Activated T-helper 17 cell treated with anti-CD3 and anti-CD28 coated beads, Interleukin-2, amount 50 U/mL, for 72 hours (primary cell): ENCODE measurements around the gene SMURF1. TPM values are rescaled to one million over a fixed set of nuclear protein-coding genes. Genes with fewer than 3 reads are reported as not detected.

ENCODE experiments used
- ATAC-seq: fragments of 150-1000 bp; cut with Tn5 transposase; replicated peaks from 2 replicates; pipeline ENCODE4 v1.10.0; 2021; ENCODE audit warnings: mild to moderate bottlenecking, moderate library complexity
- H3K27ac Mint-ChIP-seq: one replicate; pipeline ENCODE4 v1.8.0; 2022; ENCODE audit warnings: mixed read lengths
- H3K27me3 Mint-ChIP-seq: one replicate; pipeline ENCODE4 v1.8.0; 2022; ENCODE audit warnings: mixed read lengths
- H3K36me3 Mint-ChIP-seq: one replicate; pipeline ENCODE4 v1.8.0; 2022; ENCODE audit warnings: low read depth, mild to moderate bottlenecking, mixed read lengths
- H3K4me1 Mint-ChIP-seq: one replicate; pipeline ENCODE4 v1.8.0; 2022; ENCODE audit warnings: mixed read lengths
- H3K4me3 Mint-ChIP-seq: one replicate; pipeline ENCODE4 v1.8.0; 2022; ENCODE audit warnings: mild to moderate bottlenecking, mixed read lengths
- H3K9me3 Mint-ChIP-seq: one replicate; pipeline ENCODE4 v1.8.0; 2022; ENCODE audit warnings: mixed read lengths
- total RNA-seq, 2 donors: library from RNA; stranded (reverse); gene quantifications; one replicate each; pipeline ENCODE4 v1.2.3, GENCODE V29; 2022

The SMURF1 gene
- total RNA-seq = 10 to 100 TPM; 23.0 to 26.0 TPM

GRCh38 chr7:99143853-99144672, at the start of gene SMURF1:
TSS of gene SMURF1 (minus strand) at chr7:99144108. CDS start at chr7:99143780, 328 bp downstream.
- Mint-ChIP-seq H3K36me3 (peaks cover 16% of the 10 kb centered on the region), H3K27ac (peak within 1 kb of the TSS; percentile 96), H3K4me1 (peaks cover 27% of the 10 kb centered on the region), H3K4me3 (peak within 1 kb of the TSS; percentile 97), H3K27me3 (peaks cover 3% of the 10 kb centered on the region), H3K9me3 (no peaks in the 10 kb centered on the region)
- peak; percentile 58 for ATAC-seq

GRCh38 chr7:99191869-99192596, 48.1 kb upstream of the SMURF1 start:
- no peak overlapping the region for H3K27ac Mint-ChIP-seq
- peaks cover 11% of the 10 kb centered on the region for H3K27me3 Mint-ChIP-seq
- H3K4me1 Mint-ChIP-seq = no peaks in the 10 kb centered on the region
- no peaks in the 10 kb centered on the region for H3K36me3 Mint-ChIP-seq
- no peaks in the 10 kb centered on the region for H3K9me3 Mint-ChIP-seq
- no peak for ATAC-seq
- no peak overlapping the region for H3K4me3 Mint-ChIP-seq

DNA sequence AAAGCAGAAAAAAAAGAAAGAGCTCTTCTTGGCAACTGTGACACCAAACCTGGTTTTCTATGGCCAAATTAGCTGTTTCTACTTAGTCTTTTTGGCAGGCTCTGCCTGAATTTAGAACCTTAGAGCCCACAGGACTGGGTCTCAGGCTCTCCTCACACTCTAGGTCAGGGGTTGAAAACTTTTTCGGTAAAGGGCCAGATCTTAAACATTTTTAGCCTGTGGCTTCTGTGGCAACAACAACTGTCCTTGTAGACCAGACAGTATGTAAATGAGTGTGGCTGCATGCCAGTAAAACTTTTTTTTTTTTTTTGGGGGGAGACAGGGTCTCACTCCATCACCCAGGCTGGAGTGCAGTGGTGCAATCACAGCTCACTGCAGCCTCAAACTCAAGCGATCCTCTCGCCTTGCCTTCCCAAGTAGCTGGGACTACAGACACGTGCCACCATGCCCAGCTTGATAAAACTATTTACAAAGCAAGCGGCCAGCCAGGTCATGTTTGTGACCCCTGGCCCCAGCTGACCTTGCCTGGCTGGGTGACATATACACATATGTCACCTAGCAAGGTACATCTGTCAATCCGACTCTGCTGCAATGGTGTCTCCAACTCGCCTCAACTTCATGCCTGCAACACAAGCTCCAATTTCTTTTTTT, 46.6 kb upstream of the SMURF1 start:
- Mint-ChIP-seq H3K4me1 (no peaks in the 10 kb centered on the region), H3K27me3 (peaks cover 11% of the 10 kb centered on the region), H3K9me3 (no peaks in the 10 kb centered on the region), H3K36me3 (no peaks in the 10 kb centered on the region), H3K4me3 (no peak overlapping the region), H3K27ac (no peak overlapping the region)
- no peak for ATAC-seq

DNA sequence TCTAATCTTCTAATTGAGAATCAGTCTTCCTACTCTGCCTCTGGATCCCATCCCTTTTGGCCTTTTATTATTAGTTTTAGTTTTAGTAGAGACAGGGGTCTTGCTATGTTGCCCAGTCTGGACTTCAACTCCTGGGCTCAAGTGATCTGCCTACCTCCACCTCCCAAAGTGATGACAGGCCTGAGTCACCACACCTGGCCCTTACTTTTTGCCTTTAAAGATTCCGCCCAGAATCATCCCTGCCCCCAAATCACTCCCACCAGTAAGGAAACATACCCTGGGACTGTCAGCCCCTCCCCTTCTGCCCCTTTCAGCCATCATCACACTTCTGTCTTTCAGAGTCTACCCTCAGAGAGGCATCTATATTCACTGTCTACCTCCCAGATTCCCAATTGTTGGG, 45.3 kb upstream of the SMURF1 start:
- Mint-ChIP-seq H3K4me3 (no peak overlapping the region), H3K27ac (no peak overlapping the region), H3K27me3 (peaks cover 14% of the 10 kb centered on the region), H3K9me3 (no peaks in the 10 kb centered on the region), H3K4me1 (no peaks in the 10 kb centered on the region), H3K36me3 (no peaks in the 10 kb centered on the region)
- no peak for ATAC-seq

DNA sequence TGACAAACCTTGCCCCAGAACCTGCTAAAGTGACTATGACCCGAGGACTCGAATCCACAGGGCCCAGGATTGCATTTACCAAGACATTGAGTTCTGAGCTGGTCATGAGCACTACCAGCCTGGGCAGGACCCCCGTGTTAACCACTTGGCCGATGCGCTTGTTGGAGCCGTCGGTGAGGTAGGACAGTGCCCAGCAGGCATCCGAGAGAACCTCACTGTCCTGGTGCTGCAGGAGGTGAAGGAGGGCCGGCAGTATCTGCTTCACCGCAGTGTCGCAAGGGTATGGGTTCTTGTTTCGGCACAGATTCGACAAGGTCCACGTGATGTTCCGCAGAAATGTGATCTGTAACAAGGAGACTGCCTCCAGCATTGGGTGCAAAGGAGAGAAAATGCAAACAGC, 44.3 kb upstream of the SMURF1 start:
- no peak for ATAC-seq
- Mint-ChIP-seq H3K27ac (no peak overlapping the region), H3K36me3 (no peaks in the 10 kb centered on the region), H3K4me3 (no peak overlapping the region), H3K9me3 (no peaks in the 10 kb centered on the region), H3K27me3 (peaks cover 14% of the 10 kb centered on the region), H3K4me1 (no peaks in the 10 kb centered on the region)

- Mint-ChIP-seq H3K9me3 (no peaks in the 10 kb centered on the region), H3K27me3 (peaks cover 20% of the 10 kb centered on the region), H3K4me3 (no peak overlapping the region), H3K27ac (no peak overlapping the region), H3K4me1 (no peaks in the 10 kb centered on the region), H3K36me3 (no peaks in the 10 kb centered on the region)
- no peak for ATAC-seq
Observed at GRCh38 chr7:99184532-99185218, 40.8 kb upstream of the SMURF1 start.

- H3K4me3 Mint-ChIP-seq = no peak overlapping the region
- no peaks in the 10 kb centered on the region for H3K4me1 Mint-ChIP-seq
Observed at GRCh38 chr7:99180067-99180650, 36.3 kb upstream of the SMURF1 start.

GRCh38 chr7:99177165-99177564, 33.3 kb upstream of the SMURF1 start:
- no peaks in the 10 kb centered on the region for H3K9me3 Mint-ChIP-seq
- ATAC-seq = no peak
- H3K27me3 Mint-ChIP-seq = peaks cover 22% of the 10 kb centered on the region
- no peaks in the 10 kb centered on the region for H3K36me3 Mint-ChIP-seq
- no peak overlapping the region for H3K27ac Mint-ChIP-seq
- no peaks in the 10 kb centered on the region for H3K4me1 Mint-ChIP-seq
- no peak overlapping the region for H3K4me3 Mint-ChIP-seq

More at GRCh38 chr7:99180067-99180650, 36.3 kb upstream of the SMURF1 start:
- H3K9me3 Mint-ChIP-seq = no peaks in the 10 kb centered on the region
- peaks cover 25% of the 10 kb centered on the region for H3K27me3 Mint-ChIP-seq
- H3K36me3 Mint-ChIP-seq = no peaks in the 10 kb centered on the region
- no peak overlapping the region for H3K27ac Mint-ChIP-seq
- no peak for ATAC-seq

GRCh38 chr7:99173787-99174186, 29.9 kb upstream of the SMURF1 start:
- H3K4me1 Mint-ChIP-seq = no peaks in the 10 kb centered on the region
- H3K36me3 Mint-ChIP-seq = no peaks in the 10 kb centered on the region
- peaks cover 17% of the 10 kb centered on the region for H3K27me3 Mint-ChIP-seq
- no peak for ATAC-seq
- no peaks in the 10 kb centered on the region for H3K9me3 Mint-ChIP-seq
- H3K27ac Mint-ChIP-seq = no peak overlapping the region
- no peak overlapping the region for H3K4me3 Mint-ChIP-seq

- Mint-ChIP-seq H3K4me3 (no peak overlapping the region), H3K27me3 (peaks cover 16% of the 10 kb centered on the region), H3K4me1 (no peaks in the 10 kb centered on the region), H3K27ac (no peak overlapping the region), H3K36me3 (no peaks in the 10 kb centered on the region), H3K9me3 (no peaks in the 10 kb centered on the region)
- ATAC-seq = no peak
Observed at GRCh38 chr7:99171731-99172130, 27.8 kb upstream of the SMURF1 start.

- Mint-ChIP-seq H3K9me3 (no peaks in the 10 kb centered on the region), H3K36me3 (no peaks in the 10 kb centered on the region), H3K4me3 (no peak overlapping the region), H3K4me1 (no peaks in the 10 kb centered on the region), H3K27me3 (peaks cover 16% of the 10 kb centered on the region), H3K27ac (no peak overlapping the region)
- no peak for ATAC-seq
Observed at GRCh38 chr7:99170730-99171074, 26.8 kb upstream of the SMURF1 start.

- H3K36me3 Mint-ChIP-seq = no peaks in the 10 kb centered on the region
- H3K9me3 Mint-ChIP-seq = no peaks in the 10 kb centered on the region
- H3K27me3 Mint-ChIP-seq = peaks cover 16% of the 10 kb centered on the region
- H3K4me1 Mint-ChIP-seq = no peaks in the 10 kb centered on the region
- H3K4me3 Mint-ChIP-seq = no peak overlapping the region
- no peak for ATAC-seq
- H3K27ac Mint-ChIP-seq = no peak overlapping the region
Observed at GRCh38 chr7:99170065-99170729, 26.3 kb upstream of the SMURF1 start.

GRCh38 chr7:99167072-99167471, 23.2 kb upstream of the SMURF1 start:
- H3K27me3 Mint-ChIP-seq = peaks cover 9% of the 10 kb centered on the region
- no peak overlapping the region for H3K4me3 Mint-ChIP-seq
- H3K36me3 Mint-ChIP-seq = no peaks in the 10 kb centered on the region
- H3K4me1 Mint-ChIP-seq = no peaks in the 10 kb centered on the region
- no peak for ATAC-seq
- H3K9me3 Mint-ChIP-seq = no peaks in the 10 kb centered on the region
- H3K27ac Mint-ChIP-seq = no peak overlapping the region

GRCh38 chr7:99165816-99166215, 21.9 kb upstream of the SMURF1 start:
- no peak overlapping the region for H3K4me3 Mint-ChIP-seq
- no peak overlapping the region for H3K27ac Mint-ChIP-seq
- no peaks in the 10 kb centered on the region for H3K36me3 Mint-ChIP-seq
- H3K4me1 Mint-ChIP-seq = no peaks in the 10 kb centered on the region
- no peaks in the 10 kb centered on the region for H3K9me3 Mint-ChIP-seq
- peaks cover 12% of the 10 kb centered on the region for H3K27me3 Mint-ChIP-seq
- no peak for ATAC-seq
